Measurements from ENCODE around the gene ALDH8A1.

DNA sequence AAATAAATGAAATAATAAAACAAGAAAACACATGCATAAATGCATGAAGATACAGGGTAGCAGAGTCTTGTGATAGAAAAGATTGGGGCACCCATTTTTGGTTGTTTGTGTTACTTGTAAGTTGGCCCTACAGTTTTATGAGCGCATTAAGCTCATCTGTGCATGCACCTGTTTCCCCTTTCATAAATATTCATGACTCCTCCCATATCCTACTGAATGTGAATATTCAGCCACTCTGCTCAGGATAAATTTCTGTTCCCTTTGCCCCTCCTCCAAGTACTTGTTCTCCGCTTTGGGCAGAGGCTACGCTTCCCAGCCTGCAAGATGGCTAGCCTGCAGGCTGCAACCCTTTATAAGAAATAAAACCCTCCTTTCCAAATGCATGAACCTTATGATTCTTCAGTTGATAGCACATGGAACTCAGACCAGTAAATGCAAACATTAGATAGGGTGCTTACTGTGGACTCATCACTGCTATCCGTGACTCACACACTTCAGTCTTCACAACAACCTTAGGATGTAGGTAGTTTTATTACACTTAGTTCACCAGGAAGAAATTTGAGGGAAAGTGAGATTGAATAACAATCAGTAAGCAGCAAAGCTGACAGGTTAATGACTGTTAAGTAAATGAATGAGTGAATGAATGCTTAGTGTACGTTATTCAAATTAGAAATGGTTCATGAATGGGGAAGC is 15.0 kb downstream of the ALDH8A1 start:
- no peak for TF ChIP-seq CTCF (conservative IDR thresholded peaks at IDR 0.05; ENCODE audit: low read length)
- no peak for TF ChIP-seq EZH2phosphoT487 (IDR thresholded peaks at IDR 0.05; ENCODE audit: borderline replicate concordance)

Data from Loucy (cell line).